NOMO-1 treated with dmso at 0.1 percent for 144 hours (cell line): ENCODE data around the gene PDLIM4.

Experiments used
- DNase-seq: peaks from one replicate; lab custom pipeline; 2025; ENCODE audit not compliant: unreplicated experiment; lab: John Stamatoyannopoulos, UW

The PDLIM4 gene

GRCh38 chr5:132253452-132254320 lies 3.8 kb upstream of the PDLIM4 start:
- no peak for DNase-seq

GRCh38 chr5:132254321-132254977 lies 3.0 kb upstream of the PDLIM4 start:
- DNase-seq: no peak

GRCh38 chr5:132256086-132256782 lies 1.3 kb upstream of the PDLIM4 start:
- DNase-seq: no peak

- no peak for DNase-seq
Measured at GRCh38 chr5:132256783-132257130, 739 bp upstream of the PDLIM4 start.

GRCh38 chr5:132258102-132259068 lies 889 bp downstream of the PDLIM4 start:
- no peak for DNase-seq

- no peak for DNase-seq
Measured at GRCh38 chr5:132259069-132259851, 1.8 kb downstream of the PDLIM4 start.

- DNase-seq: no peak
Measured at GRCh38 chr5:132260051-132260450, 2.6 kb downstream of the PDLIM4 start.

GRCh38 chr5:132260714-132261551 lies 3.4 kb downstream of the PDLIM4 start:
- no peak for DNase-seq

GRCh38 chr5:132261881-132262845 lies 4.7 kb downstream of the PDLIM4 start:
- no peak for DNase-seq

- DNase-seq: no peak
Measured at GRCh38 chr5:132262882-132263547, 5.5 kb downstream of the PDLIM4 start.

GRCh38 chr5:132263548-132264261 lies 6.2 kb downstream of the PDLIM4 start:
- no peak for DNase-seq

GRCh38 chr5:132264546-132265335 lies 7.2 kb downstream of the PDLIM4 start:
- DNase-seq: no peak

GRCh38 chr5:132265336-132266030 lies 8.0 kb downstream of the PDLIM4 start:
- no peak for DNase-seq

GRCh38 chr5:132266031-132266835 lies 8.7 kb downstream of the PDLIM4 start:
- no peak for DNase-seq

- no peak for DNase-seq
Measured at GRCh38 chr5:132266836-132267160, 9.3 kb downstream of the PDLIM4 start.
